HG03025 (cell line): Measurements from ENCODE around the gene NFAM1.

Source experiments
- ATAC-seq: cut with Tn5 transposase; IDR thresholded peaks from one replicate; pipeline ENCODE4 v1.9.1; 2021; ENCODE audit warnings: mild to moderate bottlenecking, moderate library complexity; ENCODE audit not compliant: unreplicated experiment, low FRiP score

Gene NFAM1

DNA sequence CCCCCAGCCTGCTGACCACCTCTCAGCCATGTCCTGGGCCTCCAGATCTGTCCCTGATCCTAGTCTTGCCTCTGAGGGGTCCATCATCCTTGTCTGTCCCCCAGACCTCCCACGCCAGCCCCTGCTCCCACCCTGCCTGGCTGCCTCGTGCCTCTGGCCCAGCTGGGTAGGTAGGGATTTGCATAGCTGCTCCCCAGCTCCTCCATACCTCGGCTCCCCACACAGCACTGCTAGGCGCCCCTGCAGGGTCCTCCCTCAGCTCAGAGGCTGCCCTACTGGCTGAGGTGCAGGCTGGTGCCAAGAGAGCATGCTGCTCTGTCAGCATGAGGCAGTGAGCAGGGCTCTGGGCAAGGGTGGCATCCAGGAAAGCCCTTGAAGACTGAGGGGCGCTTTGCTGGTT is 47.7 kb downstream of the NFAM1 start:
- no peak for ATAC-seq

- no peak for ATAC-seq
These were observed 48.3 kb downstream of the NFAM1 start for GRCh38 chr22:42383851-42384417.

GRCh38 chr22:42383287-42383686 is 48.9 kb downstream of the NFAM1 start:
- no peak for ATAC-seq

- ATAC-seq, result no peak
These were observed 51.2 kb downstream of the NFAM1 start for GRCh38 chr22:42380769-42381551.

GRCh38 chr22:42379966-42380537 is 52.2 kb downstream of the NFAM1 start:
- no peak for ATAC-seq

DNA sequence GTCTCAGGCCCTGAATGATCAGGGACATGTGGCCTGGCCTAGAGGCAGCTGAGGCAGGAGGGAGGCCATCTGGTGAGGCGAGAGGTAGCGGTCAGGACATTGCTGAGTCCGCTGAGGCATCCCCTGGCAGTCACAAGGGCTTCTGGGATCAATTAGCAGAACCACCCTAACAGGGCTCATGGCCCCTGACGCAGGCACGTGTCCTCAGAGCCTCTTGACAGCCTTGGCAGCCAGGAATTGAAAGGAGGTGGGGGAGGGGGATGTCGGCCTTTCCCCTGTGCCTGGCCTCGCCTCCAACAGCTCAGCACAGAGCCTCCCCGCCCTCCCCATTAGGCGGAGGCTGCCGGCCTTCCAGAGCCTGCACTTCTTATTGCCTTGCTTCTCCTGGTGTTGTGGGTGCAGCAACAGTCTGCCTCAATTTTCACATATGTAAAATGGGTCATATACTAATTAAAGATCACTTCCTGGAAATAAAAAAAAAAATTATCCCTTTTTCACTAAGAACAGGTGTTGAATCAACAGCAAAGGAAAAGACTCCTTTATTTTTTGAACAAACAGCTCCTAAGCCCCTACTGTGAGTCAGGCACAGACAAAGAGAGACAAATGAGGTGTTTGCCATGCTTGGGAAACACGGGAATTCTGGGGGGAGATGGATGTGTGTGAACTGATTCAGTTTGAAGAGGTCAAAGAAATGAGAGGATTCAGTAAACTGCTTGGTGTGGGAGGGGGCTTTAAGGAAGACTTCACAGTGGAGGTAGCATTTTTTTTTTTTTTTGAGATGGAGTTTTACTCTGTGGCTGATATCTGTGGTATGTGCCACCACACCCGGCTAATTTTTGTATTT is 55.3 kb downstream of the NFAM1 start:
- ATAC-seq, result no peak

DNA sequence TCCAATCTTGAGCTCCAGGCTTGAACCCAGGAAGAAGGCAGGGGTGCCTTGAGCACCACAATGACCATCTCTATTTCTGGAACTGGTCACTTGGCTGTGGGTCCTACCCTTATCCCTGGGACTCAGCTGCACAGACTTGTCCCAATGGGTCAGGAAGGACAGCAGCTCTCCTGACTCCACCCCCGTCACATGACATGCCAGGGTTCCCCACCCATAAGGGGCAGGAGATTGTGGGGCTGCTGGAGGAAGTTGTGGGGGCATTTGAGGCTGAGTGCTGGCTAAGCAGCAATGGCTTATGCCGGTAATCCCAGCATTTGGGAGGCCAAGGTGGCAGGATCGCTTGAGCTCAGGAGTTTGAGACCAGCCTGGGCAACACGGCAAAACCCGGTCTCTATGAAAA is 56.2 kb downstream of the NFAM1 start:
- ATAC-seq, result no peak

DNA sequence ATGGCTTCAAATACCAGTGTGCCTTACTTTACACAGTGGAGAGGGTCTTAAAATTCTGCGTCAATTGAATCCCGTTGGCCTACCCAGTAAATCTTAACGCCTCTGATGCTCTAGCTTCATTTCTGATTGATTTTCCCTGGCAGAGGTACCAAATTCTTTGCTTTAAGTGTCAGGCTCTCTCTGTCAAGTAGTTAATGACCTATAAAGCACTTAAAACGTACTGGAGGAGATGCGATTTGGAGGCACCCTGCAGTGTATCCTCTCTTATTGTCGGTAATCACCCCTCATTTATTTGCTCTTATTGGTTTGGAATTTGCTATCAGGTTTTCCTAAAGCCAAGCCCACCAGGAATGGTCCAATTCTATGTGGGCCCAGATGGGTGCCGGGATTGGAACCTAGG is 59.2 kb downstream of the NFAM1 start:
- ATAC-seq, result no peak

GRCh38 chr22:42371501-42371900 is 60.7 kb downstream of the NFAM1 start:
- no peak for ATAC-seq

DNA sequence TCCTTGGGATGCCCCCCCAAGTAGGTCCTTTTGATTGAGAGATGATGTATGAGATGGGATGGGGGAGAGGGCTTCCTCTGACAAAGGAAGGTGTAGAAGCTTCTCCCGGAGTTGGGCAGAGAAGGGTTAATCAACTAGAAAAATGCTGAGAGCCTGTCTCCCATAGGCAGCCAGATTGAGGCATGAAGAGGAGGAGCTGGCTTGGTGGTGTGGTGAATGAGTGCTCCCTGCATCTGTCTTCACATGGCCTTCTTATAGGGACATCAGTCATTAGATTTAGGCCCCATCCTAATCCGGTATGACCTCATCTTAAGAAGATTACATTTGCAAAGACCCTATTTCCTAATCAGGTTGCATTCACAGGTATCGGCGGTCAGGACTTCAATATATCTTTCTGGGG is 61.1 kb downstream of the NFAM1 start:
- no peak for ATAC-seq

GRCh38 chr22:42369250-42370041 is 62.8 kb downstream of the NFAM1 start:
- peak; percentile 85 for ATAC-seq

GRCh38 chr22:42368379-42369249 is 63.6 kb downstream of the NFAM1 start:
- peak; percentile 13 for ATAC-seq

DNA sequence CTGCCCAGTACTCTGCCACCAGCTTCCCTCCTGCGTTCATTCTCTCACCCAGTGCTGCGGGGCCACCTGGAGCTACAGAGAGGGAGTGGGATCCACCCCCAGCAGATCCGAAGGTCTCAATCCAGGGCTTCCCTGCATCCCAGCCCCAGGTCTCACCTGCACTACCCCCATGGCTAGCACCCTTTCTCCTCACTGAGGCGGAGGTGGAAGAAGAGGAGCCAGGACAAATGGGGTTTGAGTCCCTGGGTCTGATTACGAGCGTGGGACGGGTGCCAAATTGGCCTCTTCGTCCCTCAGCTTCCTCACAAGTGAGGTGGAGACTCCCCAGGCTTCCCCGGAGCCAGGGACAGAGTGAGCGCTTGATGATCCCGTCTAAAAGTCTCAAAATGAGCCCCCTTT is 64.2 kb downstream of the NFAM1 start:
- ATAC-seq, result no peak

DNA sequence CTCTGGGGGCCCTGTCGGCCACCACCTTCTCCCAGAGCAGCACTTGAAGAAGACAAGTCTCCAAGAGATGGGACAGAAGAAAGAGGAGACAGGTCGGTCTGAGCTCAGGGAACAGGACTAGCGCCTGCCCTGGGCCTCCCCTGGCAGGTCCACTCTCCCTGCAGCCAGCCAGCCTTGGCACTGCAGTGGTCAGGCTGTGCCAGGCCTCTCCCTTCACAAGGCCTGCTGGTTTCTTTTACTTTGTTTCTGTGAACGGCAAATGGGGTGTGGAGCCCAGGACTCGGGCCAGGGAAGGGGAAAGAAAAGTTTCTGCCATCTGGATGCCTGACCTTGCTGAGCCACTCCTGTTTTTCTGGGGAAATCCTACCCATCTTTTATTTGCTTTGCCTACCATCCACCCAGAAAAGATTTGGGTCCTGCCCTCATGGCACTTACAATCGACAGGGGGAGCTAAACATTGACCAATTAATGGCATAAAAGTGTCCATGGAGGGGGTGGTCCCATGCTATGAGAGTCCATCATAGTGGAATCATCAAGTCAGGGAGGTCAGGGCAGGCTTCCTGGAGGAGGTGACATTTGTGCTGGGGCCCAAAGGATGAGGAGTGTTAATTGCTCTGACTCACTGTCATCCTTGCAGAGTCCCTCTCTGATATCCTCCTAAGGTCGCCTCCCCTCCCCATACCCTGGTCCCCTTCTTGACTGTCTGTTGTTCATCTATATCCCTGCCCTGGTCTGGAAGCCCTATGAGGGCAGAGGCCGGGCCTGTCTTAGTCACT is 65.2 kb downstream of the NFAM1 start:
- no peak for ATAC-seq

DNA sequence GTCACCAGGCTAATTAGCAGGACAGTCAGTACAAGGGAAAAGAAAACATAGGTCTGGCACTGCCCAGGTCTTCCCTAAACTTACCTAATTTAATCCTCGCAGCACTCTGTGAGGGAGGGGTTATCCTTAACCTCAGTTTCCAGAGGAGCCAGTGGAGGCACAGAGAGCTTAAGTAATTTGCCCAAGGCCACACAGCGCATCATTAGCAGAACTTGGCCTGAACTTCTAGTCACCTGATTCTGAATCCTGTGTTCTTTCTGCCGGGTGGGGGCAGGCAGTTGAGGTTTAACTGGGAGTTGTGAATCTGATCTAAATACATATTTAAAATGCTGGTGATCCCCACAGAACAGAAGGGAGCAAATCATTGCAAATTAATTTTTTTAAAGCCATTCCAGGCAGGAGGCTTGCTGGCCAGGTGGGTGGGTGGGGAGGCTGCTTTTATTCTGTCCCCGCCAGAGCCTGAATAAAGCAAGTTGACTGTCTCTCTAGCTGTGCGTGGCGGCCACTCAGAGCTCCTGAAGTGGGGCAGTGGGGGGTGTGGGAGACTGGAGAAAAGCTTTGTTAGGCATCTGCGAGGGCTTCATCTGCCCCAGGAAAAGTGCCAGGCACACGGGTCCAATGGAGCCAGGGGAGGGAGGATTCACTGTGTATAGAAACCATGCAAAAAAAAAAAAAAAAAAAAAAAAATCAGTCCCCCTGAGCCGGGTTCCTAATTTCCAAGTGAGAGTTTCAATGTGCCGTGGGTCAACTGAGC is 66.1 kb downstream of the NFAM1 start:
- no peak for ATAC-seq

GRCh38 chr22:42365111-42365865 is 66.9 kb downstream of the NFAM1 start:
- no peak for ATAC-seq

- no peak for ATAC-seq
These were observed 67.5 kb downstream of the NFAM1 start for GRCh38 chr22:42364604-42365110.
